HG03520 (cell line): ENCODE results near the gene ARRB1.
"Not testable (repeated sequence)": the region's sequence is repeated elsewhere in the genome, so short reads cannot be mapped to it uniquely, and the experiment has no call there.

Experiments used
- ATAC-seq: cut with Tn5 transposase; IDR thresholded peaks from one replicate; pipeline ENCODE4 v1.9.1; 2021; ENCODE audit warnings: mild to moderate bottlenecking, moderate library complexity; ENCODE audit not compliant: unreplicated experiment

ARRB1 gene

GRCh38 chr11:75371949-75372876 lies 20.8 kb upstream of the ARRB1 start:
- ATAC-seq: no peak

GRCh38 chr11:75369560-75370255 lies 18.2 kb upstream of the ARRB1 start:
- ATAC-seq: no peak

GRCh38 chr11:75366826-75367225 lies 15.4 kb upstream of the ARRB1 start:
- not testable (repeated sequence) for ATAC-seq

GRCh38 chr11:75365711-75366181 lies 14.3 kb upstream of the ARRB1 start:
- ATAC-seq: no peak

- ATAC-seq: not testable (repeated sequence)
Observed at GRCh38 chr11:75362285-75362684, 10.8 kb upstream of the ARRB1 start.

GRCh38 chr11:75356613-75357012 lies 5.2 kb upstream of the ARRB1 start:
- no peak for ATAC-seq

- no peak for ATAC-seq
Observed at GRCh38 chr11:75355051-75355450, 3.6 kb upstream of the ARRB1 start.

GRCh38 chr11:75352588-75353206 lies 1.2 kb upstream of the ARRB1 start:
- no peak for ATAC-seq

- no peak for ATAC-seq
Observed at GRCh38 chr11:75351791-75352587, 528 bp upstream of the ARRB1 start.

GRCh38 chr11:75350743-75351540 lies 519 bp downstream of the ARRB1 start:
- no peak for ATAC-seq

GRCh38 chr11:75350122-75350742 lies 1.2 kb downstream of the ARRB1 start:
- no peak for ATAC-seq

- ATAC-seq: no peak
Observed at GRCh38 chr11:75349521-75350116, 1.8 kb downstream of the ARRB1 start.

- ATAC-seq: no peak
Observed at GRCh38 chr11:75347781-75348566, 3.5 kb downstream of the ARRB1 start.

GRCh38 chr11:75346912-75347647 lies 4.4 kb downstream of the ARRB1 start:
- no peak for ATAC-seq

GRCh38 chr11:75346296-75346695 lies 5.2 kb downstream of the ARRB1 start:
- no peak for ATAC-seq

- no peak for ATAC-seq
Observed at GRCh38 chr11:75345455-75346160, 5.9 kb downstream of the ARRB1 start.
